ENCODE measurements around the gene GLT8D2.

The GLT8D2 gene

DNA sequence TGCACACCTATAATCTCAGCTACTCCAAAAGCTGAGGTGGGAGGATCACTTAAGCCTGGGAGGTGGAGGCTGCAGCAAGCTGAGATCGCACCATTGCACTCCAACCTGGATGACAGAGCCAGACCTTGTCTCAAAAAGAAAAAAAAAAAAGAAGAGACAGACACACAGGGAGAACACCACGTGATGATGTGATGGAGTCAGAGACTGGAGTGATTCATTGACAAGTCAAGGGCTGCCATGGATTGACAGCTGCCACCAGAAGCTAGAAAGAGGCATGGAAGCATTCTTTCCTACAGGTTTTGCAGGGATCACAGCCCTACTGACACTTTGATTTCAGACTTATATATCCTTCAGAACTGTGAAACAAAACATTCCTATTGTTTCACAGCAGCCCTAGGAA is 10.8 kb upstream of the GLT8D2 start:
- H3K27ac ChIP-seq: no peak overlapping the region
- TF ChIP-seq, protein P1, sequence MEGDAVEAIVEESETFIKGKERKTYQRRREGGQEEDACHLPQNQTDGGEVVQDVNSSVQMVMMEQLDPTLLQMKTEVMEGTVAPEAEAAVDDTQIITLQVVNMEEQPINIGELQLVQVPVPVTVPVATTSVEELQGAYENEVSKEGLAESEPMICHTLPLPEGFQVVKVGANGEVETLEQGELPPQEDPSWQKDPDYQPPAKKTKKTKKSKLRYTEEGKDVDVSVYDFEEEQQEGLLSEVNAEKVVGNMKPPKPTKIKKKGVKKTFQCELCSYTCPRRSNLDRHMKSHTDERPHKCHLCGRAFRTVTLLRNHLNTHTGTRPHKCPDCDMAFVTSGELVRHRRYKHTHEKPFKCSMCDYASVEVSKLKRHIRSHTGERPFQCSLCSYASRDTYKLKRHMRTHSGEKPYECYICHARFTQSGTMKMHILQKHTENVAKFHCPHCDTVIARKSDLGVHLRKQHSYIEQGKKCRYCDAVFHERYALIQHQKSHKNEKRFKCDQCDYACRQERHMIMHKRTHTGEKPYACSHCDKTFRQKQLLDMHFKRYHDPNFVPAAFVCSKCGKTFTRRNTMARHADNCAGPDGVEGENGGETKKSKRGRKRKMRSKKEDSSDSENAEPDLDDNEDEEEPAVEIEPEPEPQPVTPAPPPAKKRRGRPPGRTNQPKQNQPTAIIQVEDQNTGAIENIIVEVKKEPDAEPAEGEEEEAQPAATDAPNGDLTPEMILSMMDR (conservative IDR thresholded peaks at IDR 0.05): no peak
- TF ChIP-seq ZFX (IDR thresholded peaks at IDR 0.05): no peak

DNA sequence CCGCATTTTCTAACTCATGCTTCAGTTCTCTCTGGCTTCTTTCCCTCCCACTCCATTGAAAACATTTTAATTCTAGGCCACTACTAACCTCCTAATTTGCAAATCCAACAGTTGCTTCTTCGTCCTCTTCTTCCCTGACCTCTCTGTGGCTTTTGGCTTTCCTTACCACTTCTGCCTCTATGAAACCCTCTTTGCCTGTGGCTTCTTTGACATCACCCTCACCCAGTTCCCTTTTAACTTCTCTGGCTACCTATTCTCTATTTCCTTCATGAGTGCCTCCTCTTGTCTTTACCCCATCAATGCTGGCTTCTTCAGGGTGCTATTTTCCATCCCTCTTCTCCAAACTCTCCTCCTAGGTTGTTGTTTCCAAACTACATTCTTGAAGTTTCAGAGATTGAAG is 10.0 kb upstream of the GLT8D2 start:
- TF ChIP-seq, protein P1 (conservative IDR thresholded peaks at IDR 0.05): no peak
- no peak overlapping the region for H3K27ac ChIP-seq

GRCh38 chr12:104058802-104059201 is 8.8 kb upstream of the GLT8D2 start:
- H3K27ac ChIP-seq: no peak overlapping the region
- no peak for TF ChIP-seq ZFX (IDR thresholded peaks at IDR 0.05)
- TF ChIP-seq, protein P1 (conservative IDR thresholded peaks at IDR 0.05): no peak

- no peak overlapping the region for H3K27ac ChIP-seq
- TF ChIP-seq, protein P1 (conservative IDR thresholded peaks at IDR 0.05): peak; percentile 79
- no peak for TF ChIP-seq ZFX (IDR thresholded peaks at IDR 0.05)
Measured at GRCh38 chr12:104057771-104058197, 7.8 kb upstream of the GLT8D2 start.

DNA sequence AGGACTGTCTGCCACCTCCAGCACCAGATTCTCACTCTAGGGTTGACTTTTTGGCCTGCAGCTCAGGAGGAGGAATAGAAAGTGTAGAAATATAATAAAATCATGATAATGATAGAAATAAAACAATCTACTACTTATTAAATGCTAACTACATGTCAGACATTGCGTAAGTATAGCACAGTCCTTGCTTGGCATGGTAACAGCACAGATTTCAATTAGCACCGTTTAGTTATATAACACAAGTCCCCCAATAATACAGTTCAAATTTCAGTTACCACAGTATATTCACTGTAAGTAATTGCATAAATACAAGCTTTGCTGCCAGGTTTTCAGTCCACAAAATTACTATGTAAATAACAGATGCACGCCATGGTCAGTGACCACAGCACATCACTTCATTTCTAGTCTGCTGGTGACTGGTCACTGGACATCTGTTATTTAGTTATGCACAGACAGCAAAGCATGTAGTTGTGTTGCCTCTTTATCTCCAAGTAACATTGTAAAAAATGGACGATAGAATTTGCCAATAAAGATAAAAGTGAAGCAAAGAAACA is 6.5 kb upstream of the GLT8D2 start:
- H3K27ac ChIP-seq: no peak overlapping the region
- TF ChIP-seq, protein P1 (conservative IDR thresholded peaks at IDR 0.05): no peak
- TF ChIP-seq ZFX (IDR thresholded peaks at IDR 0.05): no peak

DNA sequence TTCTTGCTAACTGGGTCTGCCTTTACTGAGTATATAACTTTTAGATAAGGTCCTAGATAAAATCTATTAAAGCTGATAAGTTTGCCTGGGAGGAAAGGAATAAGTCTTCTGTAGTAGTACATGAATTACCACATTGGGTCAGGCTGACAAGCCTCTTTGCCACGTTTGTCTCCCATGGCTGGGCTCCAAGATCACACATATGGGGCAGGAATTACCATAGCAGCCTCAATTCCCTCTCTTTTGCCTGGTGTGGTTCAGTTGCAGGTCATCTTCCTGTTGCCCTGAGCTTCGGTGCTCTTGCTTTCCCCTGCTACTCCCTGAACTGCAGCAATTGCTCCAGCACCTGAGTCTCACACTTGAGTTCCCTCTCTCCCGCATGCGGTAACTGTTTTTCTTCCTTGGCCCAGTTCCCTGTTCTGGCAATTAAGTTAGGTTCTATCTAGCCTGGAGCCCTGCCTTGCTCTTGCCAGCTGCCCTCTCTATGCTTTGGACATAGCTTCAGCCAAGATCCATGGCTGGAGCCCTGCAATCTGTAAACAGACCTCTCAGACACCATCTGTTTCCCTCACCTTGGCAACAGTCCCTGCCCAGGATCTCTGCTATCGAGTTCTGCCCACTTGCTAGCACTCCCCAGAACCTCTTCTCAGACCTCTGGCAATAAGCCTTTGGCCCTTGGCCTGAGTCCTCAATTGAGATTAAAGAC is 5.8 kb upstream of the GLT8D2 start:
- H3K27ac ChIP-seq: peak overlapping the region; percentile 20
- TF ChIP-seq, protein P1 (conservative IDR thresholded peaks at IDR 0.05): no peak
- no peak for TF ChIP-seq ZFX (IDR thresholded peaks at IDR 0.05)

DNA sequence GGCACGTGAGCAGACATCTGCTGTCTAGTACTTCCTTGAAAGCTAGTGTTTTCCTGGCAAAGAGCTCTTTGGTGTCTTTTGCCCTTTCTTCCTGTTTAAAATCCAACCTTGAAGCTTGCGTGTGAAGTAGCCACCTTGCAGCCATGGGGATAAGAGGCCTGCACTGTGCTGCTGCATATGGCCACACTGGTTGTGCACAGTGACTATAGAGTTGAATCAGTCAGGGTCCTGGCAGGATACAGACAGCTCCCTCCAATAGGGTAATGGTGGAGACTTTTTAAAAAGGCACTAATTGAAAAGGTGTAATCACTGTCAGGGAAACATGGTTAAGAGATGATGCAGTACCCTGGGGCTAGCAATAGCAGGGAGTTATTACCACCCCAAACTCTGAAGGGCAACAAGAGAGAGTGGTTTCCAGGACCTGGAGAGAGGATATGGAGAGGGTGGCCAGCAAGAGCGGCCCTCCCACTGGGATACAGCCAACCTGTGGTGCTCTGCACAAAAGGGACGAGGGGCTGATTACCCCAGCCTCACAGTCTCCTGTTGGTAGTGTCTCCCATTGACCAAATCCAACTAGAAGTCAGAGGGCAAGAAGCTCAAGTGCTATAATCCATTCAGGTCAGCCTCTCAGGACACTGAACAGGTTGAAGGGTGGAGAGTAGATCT is 4.8 kb upstream of the GLT8D2 start:
- H3K27ac ChIP-seq: no peak overlapping the region
- TF ChIP-seq ZFX (IDR thresholded peaks at IDR 0.05): no peak
- TF ChIP-seq, protein P1 (conservative IDR thresholded peaks at IDR 0.05): no peak
